Parietal lobe (tissue), 2 donors: ENCODE data around the gene IMP4. TPM values are rescaled to one million over a fixed set of nuclear protein-coding genes. Genes with fewer than 3 reads are reported as not detected.

Experiments used
- small RNA-seq: library from RNA; depleted of rRNA; stranded (forward); fragments of <200 nt; gene quantifications from one replicate; pipeline ENCODE3, GENCODE V24; 2014; ENCODE audit warnings: low replicate concordance
- total RNA-seq: library from RNA; depleted of rRNA; stranded (reverse); fragments of >200 nt; gene quantifications from one replicate; pipeline ENCODE4 v1.2.3, GENCODE V29; 2014

Gene IMP4, protein sequence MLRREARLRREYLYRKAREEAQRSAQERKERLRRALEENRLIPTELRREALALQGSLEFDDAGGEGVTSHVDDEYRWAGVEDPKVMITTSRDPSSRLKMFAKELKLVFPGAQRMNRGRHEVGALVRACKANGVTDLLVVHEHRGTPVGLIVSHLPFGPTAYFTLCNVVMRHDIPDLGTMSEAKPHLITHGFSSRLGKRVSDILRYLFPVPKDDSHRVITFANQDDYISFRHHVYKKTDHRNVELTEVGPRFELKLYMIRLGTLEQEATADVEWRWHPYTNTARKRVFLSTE
- 45.4 TPM for total RNA-seq

GRCh38 chr2:130342533-130343275, at the start of gene IMP4:
Gene IMP4 (plus strand): TSS chr2:130342897. CDS start chr2:130342933, 36 bp downstream.

GRCh38 chr2:130355578-130356431, 13.1 kb downstream of the IMP4 start, which contains the start of gene PTPN18:
Gene PTPN18 (plus strand): TSS chr2:130356056. CDS start chr2:130356108, 52 bp downstream.

Small RNA genes within 50 kb of the gene (small RNA-seq; reads per million reads assigned to genes)
- gene AC132479.1 = not detected

Other genes starting within 250 kb of the IMP4 start
- gene POTEF, start 213.7 kb upstream of the IMP4 start, total RNA-seq = not detected
- 5.6 TPM for gene CCDC74B, start 197.8 kb upstream of the IMP4 start, total RNA-seq
- gene SMPD4, start 161.3 kb upstream of the IMP4 start, total RNA-seq = 28.5 TPM
- gene MZT2B, start 160.6 kb upstream of the IMP4 start, total RNA-seq = 67.0 TPM
- gene TUBA3E, start 144.5 kb upstream of the IMP4 start, total RNA-seq = not detected
- gene PTPN18, start 13.2 kb downstream of the IMP4 start, total RNA-seq = 41.9 TPM
- 0.31 TPM for gene POTEI, start 166.4 kb downstream of the IMP4 start, total RNA-seq
- not detected for gene CFC1B, start 178.3 kb downstream of the IMP4 start, total RNA-seq